HG03378 (cell line): ENCODE results near the gene NAA35.
"Not testable (repeated sequence)": the region's sequence is repeated elsewhere in the genome, so short reads cannot be mapped to it uniquely, and the experiment has no call there.

Experiments
- ATAC-seq: cut with Tn5 transposase; IDR thresholded peaks from one replicate; pipeline ENCODE4 v1.9.1; 2021; ENCODE audit warnings: mild to moderate bottlenecking, moderate library complexity; ENCODE audit not compliant: unreplicated experiment

The NAA35 gene

GRCh38 chr9:85940832-85941621 is at the start of gene NAA35:
Gene NAA35 (plus strand): TSS chr9:85941146. CDS start chr9:85942160, 1,014 bp downstream.
- peak; percentile 94 for ATAC-seq

DNA sequence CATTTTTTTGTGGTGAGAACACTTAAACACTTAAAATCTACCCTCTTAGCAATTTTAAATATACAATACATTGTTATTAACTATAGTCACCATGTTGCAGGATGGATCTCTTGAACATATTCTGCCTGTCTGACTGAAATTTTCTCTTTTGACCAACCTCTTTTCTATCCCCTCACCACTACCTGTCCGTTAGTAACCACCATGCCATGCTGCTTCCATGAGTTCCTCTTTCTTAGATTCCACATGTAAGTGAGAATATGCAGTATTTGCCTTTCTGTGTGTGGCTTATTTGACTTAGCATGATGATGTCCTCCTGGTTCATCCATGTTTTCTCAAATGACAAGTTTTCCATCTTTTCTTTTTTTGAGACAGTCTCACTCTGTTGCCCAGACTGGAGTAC is 48.5 kb upstream of the NAA35 start:
- ATAC-seq = no peak

DNA sequence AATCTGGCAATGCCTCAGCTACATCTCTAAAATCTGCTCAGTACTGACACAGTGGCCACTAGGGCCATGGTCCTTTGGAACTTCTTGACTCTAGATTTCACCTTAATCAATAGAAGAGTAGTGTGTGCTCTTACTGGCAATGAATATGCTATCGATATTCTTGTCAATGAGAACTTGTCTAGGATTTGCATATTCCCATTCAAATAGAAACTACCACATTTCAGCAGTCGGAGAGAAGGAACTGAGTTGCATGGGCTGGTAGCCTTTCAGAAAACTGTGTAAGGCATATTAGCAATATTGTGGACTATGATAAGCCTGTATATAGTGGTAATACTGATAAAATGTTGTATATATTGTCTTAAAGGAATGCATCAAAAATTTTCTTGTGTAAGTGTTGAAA is 45.3 kb upstream of the NAA35 start:
- no peak for ATAC-seq

GRCh38 chr9:85897848-85898247 is 43.1 kb upstream of the NAA35 start:
- no peak for ATAC-seq

- no peak for ATAC-seq
These were observed 42.6 kb upstream of the NAA35 start for GRCh38 chr9:85898332-85898731.

- ATAC-seq = no peak
These were observed 41.6 kb upstream of the NAA35 start for GRCh38 chr9:85899388-85899787.

DNA sequence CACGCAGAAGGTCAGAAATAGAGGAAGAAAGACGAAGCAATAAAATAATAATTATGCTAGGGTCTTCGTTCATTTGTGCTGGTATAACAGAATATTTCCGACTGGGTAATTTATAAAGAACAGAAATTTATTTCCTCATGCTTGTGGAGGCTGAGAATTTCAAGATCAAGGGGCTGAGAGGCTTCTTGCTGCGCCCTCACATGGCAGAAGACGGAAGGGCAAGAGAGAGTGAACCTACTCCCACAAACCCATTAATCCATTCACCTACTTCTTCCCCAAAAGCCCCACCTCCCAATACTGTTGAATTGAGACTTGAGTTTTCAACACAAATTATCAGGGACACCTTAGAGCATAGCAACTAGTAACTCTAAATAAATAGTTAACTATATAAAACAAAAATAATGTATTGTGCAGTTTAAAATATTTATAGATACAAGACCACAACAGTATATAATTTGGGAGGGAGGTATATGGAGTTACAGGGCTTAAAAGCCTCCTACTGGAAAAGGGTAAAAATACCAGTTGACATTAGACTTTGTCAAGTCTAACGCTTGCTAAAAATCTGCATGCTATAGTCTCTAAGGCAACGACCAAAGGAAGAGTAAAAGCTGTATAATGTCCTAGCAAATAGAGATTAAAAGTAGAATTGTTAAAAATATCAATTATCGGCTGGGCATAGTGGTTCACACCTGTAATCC is 40.3 kb upstream of the NAA35 start:
- no peak for ATAC-seq

GRCh38 chr9:85904975-85905374 is 36.0 kb upstream of the NAA35 start:
- ATAC-seq = no peak

GRCh38 chr9:85905957-85906356 is 35.0 kb upstream of the NAA35 start:
- no peak for ATAC-seq

DNA sequence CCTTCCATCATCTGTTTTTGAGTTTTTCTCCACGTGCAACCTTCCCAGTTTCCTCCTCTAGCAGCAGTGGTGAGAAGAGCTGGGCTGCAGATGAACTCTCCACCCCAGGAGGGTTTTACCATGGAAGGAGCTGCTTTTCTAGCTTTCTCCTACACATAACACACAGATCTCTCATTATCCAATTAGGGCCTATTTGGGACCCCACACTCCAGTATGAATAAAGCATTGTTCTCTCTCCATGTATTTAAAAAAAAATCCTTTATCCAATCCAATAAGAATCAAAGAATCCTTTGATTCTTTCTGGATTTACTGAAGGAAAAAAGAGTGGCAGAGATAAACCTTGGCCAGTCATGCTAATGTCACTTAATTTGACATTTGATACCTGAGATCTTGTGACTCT is 31.6 kb upstream of the NAA35 start:
- ATAC-seq = no peak

DNA sequence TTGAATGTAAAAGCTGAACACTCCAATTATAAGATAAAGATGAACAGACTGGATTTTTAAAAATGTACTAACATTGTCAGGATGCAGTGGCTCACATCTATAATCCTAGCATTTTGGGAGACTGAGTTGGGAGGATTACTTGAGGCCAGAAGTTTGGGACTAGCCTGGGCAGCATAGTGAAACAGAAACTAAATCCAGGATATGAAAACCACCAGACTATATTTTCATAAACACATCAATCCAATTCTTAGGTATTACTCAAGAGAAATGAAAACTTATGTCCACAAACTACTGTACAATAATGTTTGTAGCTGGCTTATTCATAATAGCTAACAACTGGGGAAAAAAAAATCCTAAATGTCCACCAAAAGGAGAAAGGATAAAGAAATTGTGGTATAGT is 26.8 kb upstream of the NAA35 start:
- ATAC-seq = no peak

- ATAC-seq = no peak
These were observed 23.2 kb upstream of the NAA35 start for GRCh38 chr9:85917756-85918155.

GRCh38 chr9:85925493-85925892 is 15.5 kb upstream of the NAA35 start:
- no peak for ATAC-seq

DNA sequence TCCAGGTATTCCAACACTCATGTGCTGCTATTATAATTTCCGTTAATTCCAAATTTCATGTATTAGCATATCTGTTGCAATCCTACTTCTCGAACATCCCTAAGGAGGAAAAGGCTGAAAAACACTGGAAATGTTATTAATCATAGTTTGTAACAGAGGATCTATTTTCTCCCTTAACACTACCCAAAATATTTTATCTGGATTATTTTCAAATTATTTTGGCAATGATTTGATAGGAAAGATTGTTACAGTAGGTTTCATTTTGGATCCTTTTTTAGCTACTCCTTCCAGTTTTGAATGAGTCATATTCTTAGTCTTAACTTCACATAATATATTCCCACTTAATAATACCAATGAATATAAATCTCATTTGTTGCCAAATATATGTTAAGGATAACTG is 13.9 kb upstream of the NAA35 start:
- no peak for ATAC-seq

- ATAC-seq = no peak
These were observed 9.5 kb upstream of the NAA35 start for GRCh38 chr9:85931495-85931894.

DNA sequence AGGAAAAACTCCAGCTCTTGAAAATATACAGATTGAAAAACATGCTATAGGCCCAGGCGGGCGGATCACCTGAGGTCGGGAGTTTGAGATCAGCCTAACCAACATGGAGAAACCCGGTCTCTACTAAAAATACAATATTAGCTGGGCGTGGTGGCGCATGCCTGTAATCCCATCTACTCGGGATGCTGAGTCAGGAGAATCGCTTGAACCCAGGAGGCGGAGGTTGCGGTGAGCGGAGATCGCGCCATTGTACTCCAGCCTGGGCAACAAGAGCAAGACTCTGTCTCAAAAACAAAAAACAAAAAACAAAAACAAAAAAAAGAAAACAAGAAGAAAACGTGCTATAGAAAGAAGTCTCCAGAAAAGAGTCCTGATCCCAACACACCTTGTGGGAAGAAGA is 5.0 kb upstream of the NAA35 start:
- not testable (repeated sequence) for ATAC-seq

DNA sequence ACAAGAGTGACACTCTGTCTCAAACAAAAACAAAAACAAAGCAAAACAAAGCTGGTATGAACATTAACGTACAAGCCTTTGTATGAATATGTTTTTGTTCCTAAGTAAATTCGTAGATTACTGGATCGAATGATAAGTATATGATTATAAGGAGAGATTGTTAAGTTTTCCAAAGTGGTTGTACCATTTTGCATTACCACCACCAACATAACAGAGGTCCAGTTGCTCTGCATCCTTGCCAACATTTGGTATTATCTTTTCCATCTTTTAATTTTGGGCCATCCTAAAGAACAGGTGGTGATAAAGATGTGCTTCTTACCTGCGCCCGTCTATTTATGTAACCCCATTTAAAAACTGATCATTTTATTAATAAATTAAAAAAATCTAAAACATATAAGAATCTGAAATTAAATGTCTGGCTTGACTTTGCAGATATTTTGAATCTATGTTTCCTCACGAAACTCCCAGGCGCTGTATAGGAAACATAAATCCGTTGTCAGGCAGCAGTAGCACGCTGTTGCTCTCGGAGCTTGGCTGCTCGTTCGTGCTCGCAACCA is 593 bp upstream of the NAA35 start:
- ATAC-seq = no peak

DNA sequence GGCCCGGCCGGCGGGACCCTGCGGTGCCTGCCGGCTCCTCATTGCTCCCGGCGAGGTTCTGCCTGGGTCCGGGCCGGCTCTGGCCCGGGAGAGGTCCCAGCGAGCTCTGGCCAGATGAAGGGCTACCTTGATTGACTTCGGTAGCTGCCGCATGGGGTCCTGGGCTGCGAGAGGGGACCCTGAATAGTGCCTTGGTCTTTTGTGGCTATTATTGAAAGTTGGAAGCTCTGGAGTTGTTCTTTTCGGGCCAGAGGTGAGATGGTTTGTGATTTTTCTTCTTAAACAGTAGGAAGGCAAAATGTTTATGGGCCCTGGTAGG is 635 bp downstream of the NAA35 start:
- no peak for ATAC-seq

GRCh38 chr9:85941966-85942912 is 1.3 kb downstream of the NAA35 start:
- no peak for ATAC-seq

DNA sequence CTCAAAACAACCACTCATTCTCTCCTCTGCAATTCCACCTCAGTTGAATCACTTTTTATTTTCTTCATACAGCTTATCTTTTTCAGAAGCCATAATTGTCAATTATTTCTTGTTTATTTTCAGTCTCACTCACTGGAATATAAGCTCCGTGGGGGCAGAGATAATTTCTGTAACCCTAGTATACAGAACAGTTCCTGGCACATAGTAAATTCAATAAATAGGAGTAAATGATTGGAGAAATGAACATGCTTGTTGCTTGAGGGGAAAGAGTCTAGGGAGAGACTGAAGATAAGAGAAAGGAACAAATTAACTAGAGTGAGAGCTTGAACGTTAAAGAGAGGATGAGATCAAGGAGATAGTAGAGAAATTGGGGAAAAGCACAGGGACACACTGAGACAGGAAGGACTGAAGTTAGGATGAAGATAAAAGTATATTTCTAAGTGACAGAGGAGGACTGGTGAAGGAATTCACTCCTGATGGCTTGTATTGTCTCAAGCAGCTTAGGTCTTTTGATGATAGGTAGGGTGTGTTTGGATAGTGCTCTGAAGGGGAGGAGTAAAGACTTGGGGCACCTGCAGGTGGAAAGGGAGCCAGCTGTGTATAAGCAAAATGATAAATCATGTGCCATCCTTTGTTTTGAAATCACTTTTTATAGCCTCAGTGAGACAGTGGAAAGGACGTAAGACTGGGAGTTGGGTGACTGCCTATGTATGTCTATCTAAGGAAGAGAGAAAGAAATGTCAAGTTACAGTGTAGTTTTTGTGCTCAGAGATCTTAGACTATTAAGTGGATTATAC is 2.2 kb downstream of the NAA35 start:
- ATAC-seq = no peak
